Endothelial cell of umbilical vein (primary cell): ENCODE measurements around the gene GFI1B. TPM values are rescaled to one million over a fixed set of nuclear protein-coding genes. Genes with fewer than 3 reads are reported as not detected.

Source experiments
- BruUV-seq: library from RNA; stranded (reverse); fragments of 400-500 nt; replicated peaks from 2 replicates; lab custom pipeline; 2021; lab: Mats Ljungman, UMichigan
- CTCF ChIA-PET: fragments of 300-600, 350-600 bp; sonication (Branson Sonifier 250); formaldehyde crosslinking; loops from one replicate; lab custom pipeline; 2021; ENCODE audit warnings: antibody characterized with exemption, inconsistent platforms; lab: Charles Lee
- POLR2A ChIA-PET: fragments of 300-600, 350-600 bp; sonication (Branson Sonifier 250); formaldehyde crosslinking; loops from one replicate; lab custom pipeline; 2021; ENCODE audit warnings: antibody characterized with exemption, inconsistent platforms; lab: Charles Lee
- DNase-seq: peaks from one replicate; pipeline ENCODE4 v3.0.0-alpha.2; 2011; ENCODE audit warnings: low read depth, low spot score
- FAIRE-seq: peaks from 2 replicates; lab custom pipeline; 2011; peaks lifted over from hg19 to GRCh38; lab: Jason Lieb, UNC
- H2AFZ ChIP-seq: 2 replicates; pipeline ENCODE4 v1.6.0; 2012; ENCODE audit warnings: low read depth, low read length, control low read depth, inconsistent platforms
- H3K27ac ChIP-seq: 2 replicates; pipeline ENCODE4 v1.5.1; 2011; ENCODE audit warnings: low read depth, mild to moderate bottlenecking, control low read depth, low read length, moderate library complexity; ENCODE audit not compliant: insufficient read depth
- H3K27me3 ChIP-seq, 2 experiments: 2 replicates each; pipeline versions ENCODE4 v1.6.0 to v1.6.1; 2011; ENCODE audit warnings: low read length in 2 of 2, mixed read lengths in 1 of 2; ENCODE audit not compliant: control insufficient read depth in 2 of 2, insufficient read depth in 2 of 2
- H3K36me3 ChIP-seq, 2 experiments: 2 replicates in 1 of 2; 3 replicates in 1 of 2; pipeline ENCODE4 v1.5.1; 2011; ENCODE audit warnings: low read length in 2 of 2, mild to moderate bottlenecking in 1 of 2, moderate library complexity in 1 of 2; ENCODE audit not compliant: control insufficient read depth in 2 of 2, insufficient read depth in 2 of 2; ENCODE audit errors: extremely low read depth in 1 of 2
- H3K4me1 ChIP-seq: 3 replicates; pipeline ENCODE4 v1.5.1; 2011; ENCODE audit warnings: mild to moderate bottlenecking, low read length; ENCODE audit not compliant: control insufficient read depth, insufficient read depth; ENCODE audit errors: extremely low read depth
- H3K4me2 ChIP-seq: 2 replicates; pipeline ENCODE4 v1.6.1; 2011; ENCODE audit warnings: low read length, control low read depth, mixed read lengths; ENCODE audit not compliant: insufficient read depth
- H3K4me3 ChIP-seq, 3 experiments: fragments of 200-600 bp in 1 of 3; sonication (generic), shearing (Covaris generic) in 1 of 3; replicated peaks in 1 of 3; 2 replicates each; pipeline ENCODE4 v1.5.1; 2011 to 2016; ENCODE audit warnings: control low read depth in 3 of 3, low read length in 3 of 3, mild to moderate bottlenecking in 2 of 3, inconsistent platforms in 1 of 3, low read depth in 1 of 3, moderate library complexity in 1 of 3; ENCODE audit not compliant: insufficient read depth in 1 of 3
- H3K79me2 ChIP-seq: 2 replicates; pipeline ENCODE4 v1.6.0; 2012; ENCODE audit warnings: low read length, inconsistent platforms; ENCODE audit not compliant: control insufficient read depth, insufficient read depth
- H3K9ac ChIP-seq: replicated peaks from 2 replicates; pipeline ENCODE3; 2011; ENCODE audit warnings: low read length, control low read depth; ENCODE audit not compliant: insufficient read depth; ENCODE audit errors: extremely low read depth
- H3K9me1 ChIP-seq: replicated peaks from 3 replicates; pipeline ENCODE4 v1.6.0; 2011; ENCODE audit warnings: mild to moderate bottlenecking, low read length; ENCODE audit not compliant: control insufficient read depth, insufficient read depth; ENCODE audit errors: extremely low read depth
- H3K9me3 ChIP-seq: replicated peaks from 2 replicates; pipeline ENCODE4 v1.5.1; 2012; ENCODE audit warnings: low read length, inconsistent platforms; ENCODE audit not compliant: control insufficient read depth, insufficient read depth
- H4K20me1 ChIP-seq: replicated peaks from 2 replicates; pipeline ENCODE3; 2011; ENCODE audit warnings: mild to moderate bottlenecking, low read length; ENCODE audit not compliant: control insufficient read depth, insufficient read depth; ENCODE audit errors: extremely low read depth
- GATA2 ChIP-seq: IDR thresholded peaks from 2 replicates; pipeline ENCODE4 v1.7.0; 2011; ENCODE audit warnings: low read depth, mild to moderate bottlenecking, moderate library complexity, mixed read lengths, low read length; ENCODE audit not compliant: insufficient read length, insufficient read depth
- MAX ChIP-seq: IDR thresholded peaks from 2 replicates; pipeline ENCODE4 v1.6.1; 2011; ENCODE audit not compliant: insufficient read depth, insufficient read length
- dilution Hi-C: fragments of 300-500 bp; cut with MboI; formaldehyde crosslinking; loops from one replicate; pipeline ENCODE4 v1.15.0; 2019; ENCODE audit warnings: low sequenced_read_pairs; ENCODE audit not compliant: extremely low pct_ligation_motif_present
- intact Hi-C: fragments of 100-400 bp; cut with micrococcal nuclease; formaldehyde crosslinking; loops from one replicate; pipeline ENCODE4 v1.10.0; 2022
- polyA plus RNA-seq, 4 experiments: library from polyadenylated mRNA; depleted of rRNA in 3 of 4; stranded (reverse) in 3 of 4; unstranded in 1 of 4; fragments of >200 nt; gene quantifications; 2 replicates each; pipeline versions ENCODE4 v1.2.1 to v1.2.3, GENCODE V29; 2011 to 2012; ENCODE audit warnings: missing spikeins in 1 of 4
- total RNA-seq: library from RNA; stranded (reverse); gene quantifications from 2 replicates; pipeline ENCODE4 v1.2.3, GENCODE V29; 2021

Gene GFI1B
- total and polyA plus RNA-seq, 2 donors (not counting 3 experiments of a cell fraction or from before 2014, with no cell fraction given): 0.04 TPM; not detected in 1

- intact Hi-C loops: no loop called here
- FAIRE-seq (peak; percentile 33), DNase-seq (no peak)
- dilution Hi-C loops: no loop called here
- no peak overlapping the region for H3K9ac ChIP-seq
- peaks cover 0 to 5% of the 10 kb centered on the region in 2 experiments for H3K36me3 ChIP-seq
- no peaks in the 10 kb centered on the region for H4K20me1 ChIP-seq
- no TSS peak for BruUV-seq
- TF ChIP-seq MAX (no peak), GATA2 (no peak)
- H3K27ac ChIP-seq: no peak overlapping the region
- H3K4me1 ChIP-seq: no peaks in the 10 kb centered on the region
- no peaks in the 10 kb centered on the region for H3K9me1 ChIP-seq
- no peak overlapping the region for H2AFZ ChIP-seq
- POLR2A ChIA-PET: no interaction called here
- H3K9me3 ChIP-seq: no peaks in the 10 kb centered on the region
- H3K4me3 ChIP-seq: no peak overlapping the region
- peaks cover 10% of the 10 kb centered on the region for H3K79me2 ChIP-seq
- no peak overlapping the region for H3K4me2 ChIP-seq
- no peaks in the 10 kb centered on the region for H3K27me3 ChIP-seq
- CTCF ChIA-PET: interaction anchor here (0.7 kb wide), 1 partner anchor 29 kb away, joined by 3 read pairs; no protein-coding TSS in a partner anchor
These were observed 47.2 kb upstream of the GFI1B start for GRCh38 chr9:132931178-132931735.

GRCh38 chr9:132935026-132935425 is 43.5 kb upstream of the GFI1B start:
- no TSS peak for BruUV-seq
- H3K4me1 ChIP-seq: peaks cover 9% of the 10 kb centered on the region
- CTCF ChIA-PET: interaction anchor here (0.9 to 2.8 kb wide), 2 partner anchors 9 to 10 kb away, joined by 3 to 13 read pairs; partner anchors contain the start of gene TSC1
- no peak overlapping the region for H3K4me2 ChIP-seq
- peaks cover 0 to 2% of the 10 kb centered on the region in 2 experiments for H3K36me3 ChIP-seq
- H3K4me3 ChIP-seq: no peak overlapping the region
- intact Hi-C loops (no loop called here), dilution Hi-C loops (no loop called here)
- no peak overlapping the region for H3K9ac ChIP-seq
- TF ChIP-seq GATA2: no peak
- H4K20me1 ChIP-seq: no peaks in the 10 kb centered on the region
- no peaks in the 10 kb centered on the region for H3K27me3 ChIP-seq
- DNase-seq: no peak
- no peak overlapping the region for H2AFZ ChIP-seq
- H3K79me2 ChIP-seq: peaks cover 34% of the 10 kb centered on the region
- H3K27ac ChIP-seq: no peak overlapping the region
- no peaks in the 10 kb centered on the region for H3K9me3 ChIP-seq
- H3K9me1 ChIP-seq: no peaks in the 10 kb centered on the region
- POLR2A ChIA-PET: no interaction called here
- no peak for FAIRE-seq
